GM13976 (cell line): ENCODE data around the gene PTPRM.

Source experiments
- DNase-seq: peaks from one replicate; pipeline ENCODE4 v3.0.0; 2012; ENCODE audit warnings: low spot score
- CTCF ChIP-seq: IDR thresholded peaks from 2 replicates; pipeline ENCODE4 v1.5.1; 2012; ENCODE audit warnings: borderline replicate concordance, mild to moderate bottlenecking; ENCODE audit not compliant: insufficient read depth; ENCODE audit errors: extremely low read depth, missing control alignments, control extremely low read depth
- in situ Hi-C: fragments of 300-500 bp; cut with MboI; formaldehyde crosslinking; loops from one replicate; pipeline ENCODE4 v1.12.0; 2022; ENCODE audit warnings: low sequenced_read_pairs, mixed read lengths, inconsistent platforms; ENCODE audit not compliant: unreplicated experiment

PTPRM gene

GRCh38 chr18:7663366-7664312 lies 96.5 kb downstream of the PTPRM start:
- no peak for DNase-seq
- no peak for TF ChIP-seq CTCF
- in situ Hi-C loops: no loop called here

- no peak for DNase-seq
- in situ Hi-C loops: no loop called here
- TF ChIP-seq CTCF: no peak
These were observed 99.2 kb downstream of the PTPRM start for GRCh38 chr18:7666195-7666776.

- no peak for TF ChIP-seq CTCF
- DNase-seq: no peak
- in situ Hi-C loops: no loop called here
These were observed 101.3 kb downstream of the PTPRM start for GRCh38 chr18:7668392-7668791.

GRCh38 chr18:7669361-7669760 lies 102.2 kb downstream of the PTPRM start:
- in situ Hi-C loops: no loop called here
- no peak for TF ChIP-seq CTCF
- no peak for DNase-seq

- no peak for TF ChIP-seq CTCF
- no peak for DNase-seq
- in situ Hi-C loops: no loop called here
These were observed 104.0 kb downstream of the PTPRM start for GRCh38 chr18:7671105-7671504.

GRCh38 chr18:7676253-7676873 lies 109.2 kb downstream of the PTPRM start:
- no peak for TF ChIP-seq CTCF
- in situ Hi-C loops: no loop called here

More at GRCh38 chr18:7676253-7676873, 109.2 kb downstream of the PTPRM start:
- DNase-seq: no peak
